GM12801 (cell line): ENCODE results near the gene WDR89.

ENCODE experiments used
- CTCF ChIP-seq: IDR thresholded peaks from one replicate; pipeline ENCODE4 v1.5.1; 2011; ENCODE audit warnings: control low read depth; ENCODE audit not compliant: insufficient read length; ENCODE audit errors: extremely low read depth

The WDR89 gene

GRCh38 chr14:63632932-63633514, 8.6 kb downstream of the WDR89 start:
- TF ChIP-seq CTCF = no peak

- no peak for TF ChIP-seq CTCF
Observed at GRCh38 chr14:63624701-63625100, 17.0 kb downstream of the WDR89 start.

GRCh38 chr14:63624203-63624602, 17.5 kb downstream of the WDR89 start:
- no peak for TF ChIP-seq CTCF

- no peak for TF ChIP-seq CTCF
Observed at GRCh38 chr14:63616015-63616414, 25.7 kb downstream of the WDR89 start.

- no peak for TF ChIP-seq CTCF
Observed at GRCh38 chr14:63614679-63615363, 26.9 kb downstream of the WDR89 start.

- no peak for TF ChIP-seq CTCF
Observed at GRCh38 chr14:63611078-63611477, 30.6 kb downstream of the WDR89 start.

- no peak for TF ChIP-seq CTCF
Observed at GRCh38 chr14:63605041-63605532, 36.6 kb downstream of the WDR89 start.
